Endometrium (tissue), 2 donors: ENCODE measurements around the gene TPK1.
"Not testable (repeated sequence)": the region's sequence is repeated elsewhere in the genome, so short reads cannot be mapped to it uniquely, and the experiment has no call there.

Experiments
- FAIRE-seq: peaks from 2 replicates; lab custom pipeline; 2012; peaks lifted over from hg19 to GRCh38; lab: Jason Lieb, UNC
- donor health status: control.
- donor health status: control.

TPK1 gene

GRCh38 chr7:144474800-144475615 is 360.8 kb downstream of the TPK1 start:
- FAIRE-seq, result no peak

GRCh38 chr7:144474363-144474762 is 361.5 kb downstream of the TPK1 start:
- no peak for FAIRE-seq

GRCh38 chr7:144473908-144474307 is 361.9 kb downstream of the TPK1 start:
- no peak for FAIRE-seq

- FAIRE-seq, result no peak
Measured at GRCh38 chr7:144470078-144470477, 365.8 kb downstream of the TPK1 start.

- FAIRE-seq, result no peak
Measured at GRCh38 chr7:144468990-144469732, 366.7 kb downstream of the TPK1 start.

GRCh38 chr7:144459635-144460034 is 376.2 kb downstream of the TPK1 start:
- no peak for FAIRE-seq

GRCh38 chr7:144455040-144455404 is 380.8 kb downstream of the TPK1 start:
- no peak for FAIRE-seq

- no peak for FAIRE-seq
Measured at GRCh38 chr7:144454256-144455039, 381.4 kb downstream of the TPK1 start.

GRCh38 chr7:144452064-144452463 is 383.8 kb downstream of the TPK1 start:
- FAIRE-seq, result no peak

GRCh38 chr7:144445590-144445989 is 390.3 kb downstream of the TPK1 start:
- no peak for FAIRE-seq

GRCh38 chr7:144439717-144440205 is 396.1 kb downstream of the TPK1 start:
- no peak for FAIRE-seq

- no peak for FAIRE-seq
Measured at GRCh38 chr7:144438759-144439158, 397.1 kb downstream of the TPK1 start.

GRCh38 chr7:144437370-144438191 is 398.3 kb downstream of the TPK1 start:
- FAIRE-seq, result peak; percentile 51

- FAIRE-seq, result no peak
Measured at GRCh38 chr7:144436500-144436899, 399.4 kb downstream of the TPK1 start.

GRCh38 chr7:144428431-144428830 is 407.4 kb downstream of the TPK1 start:
- FAIRE-seq, result no peak

- not testable (repeated sequence) for FAIRE-seq
Measured at GRCh38 chr7:144427539-144427938, 408.3 kb downstream of the TPK1 start.

- FAIRE-seq, result not testable (repeated sequence)
Measured at GRCh38 chr7:144418931-144419330, 416.9 kb downstream of the TPK1 start.

GRCh38 chr7:144416341-144416740 is 419.5 kb downstream of the TPK1 start:
- FAIRE-seq, result no peak

GRCh38 chr7:144415858-144416257 is 420.0 kb downstream of the TPK1 start:
- FAIRE-seq, result no peak

- no peak for FAIRE-seq
Measured at GRCh38 chr7:144414815-144415214, 421.0 kb downstream of the TPK1 start.

- no peak for FAIRE-seq
Measured at GRCh38 chr7:144410441-144410840, 425.4 kb downstream of the TPK1 start.

GRCh38 chr7:144408121-144408520 is 427.7 kb downstream of the TPK1 start:
- no peak for FAIRE-seq
